ENCODE results near the gene SLC4A1.

GRCh38 chr17:44315760-44316731 is 48.1 kb upstream of the SLC4A1 start:
- TF ChIP-seq CTCF (optimal IDR thresholded peaks at IDR 0.05 in 1 of 3, IDR thresholded peaks at IDR 0.05 in 1 of 3, conservative IDR thresholded peaks at IDR 0.05 in 1 of 3; ENCODE audit: extremely low read depth in 1 of 3, insufficient read depth in 2 of 3, low read length in 3 of 3) (no peak), EZH2 (IDR thresholded peaks at IDR 0.05; ENCODE audit: low read length) (peak; percentile 32)

Data from keratinocyte (primary cell).